ENCODE data around the gene CLEC18A. TPM values are rescaled to one million over a fixed set of nuclear protein-coding genes. Genes with fewer than 3 reads are reported as not detected.
"Not testable (repeated sequence)": the region's sequence is repeated elsewhere in the genome, so short reads cannot be mapped to it uniquely, and the experiment has no call there.

Gene CLEC18A
- total RNA-seq, 2 experiments from 2014 or later, result 0.17 to 0.19 TPM

- H3K4me3 Mint-ChIP-seq, CTCF ChIA-PET: not testable (repeated sequence)
Measured at GRCh38 chr16:69967688-69968087, 16.6 kb downstream of the CLEC18A start.

GRCh38 chr16:69968125-69968524 lies 17.0 kb downstream of the CLEC18A start:
- DNase-seq; CTCF ChIA-PET; intact Hi-C loops (cut with micrococcal nuclease); H3K27me3 Mint-ChIP-seq (ENCODE audit: low read depth); H3K4me3 Mint-ChIP-seq; H3K9me3 Mint-ChIP-seq; H3K27ac Mint-ChIP-seq; H3K36me3 Mint-ChIP-seq (ENCODE audit: low read depth); H3K4me1 Mint-ChIP-seq (ENCODE audit: low read depth): not testable (repeated sequence)

More at GRCh38 chr16:69967688-69968087, 16.6 kb downstream of the CLEC18A start:
- intact Hi-C loops (cut with micrococcal nuclease); H3K27ac Mint-ChIP-seq; H3K36me3 Mint-ChIP-seq (ENCODE audit: low read depth); H3K9me3 Mint-ChIP-seq; DNase-seq; H3K27me3 Mint-ChIP-seq (ENCODE audit: low read depth); H3K4me1 Mint-ChIP-seq (ENCODE audit: low read depth): not testable (repeated sequence)

GRCh38 chr16:69969657-69970056 lies 18.5 kb downstream of the CLEC18A start:
- H3K4me3 Mint-ChIP-seq; H3K4me1 Mint-ChIP-seq (ENCODE audit: low read depth); H3K36me3 Mint-ChIP-seq (ENCODE audit: low read depth); DNase-seq; intact Hi-C loops (cut with micrococcal nuclease); H3K27ac Mint-ChIP-seq; H3K27me3 Mint-ChIP-seq (ENCODE audit: low read depth); H3K9me3 Mint-ChIP-seq; CTCF ChIA-PET: not testable (repeated sequence)

GRCh38 chr16:69972120-69972519 lies 21.0 kb downstream of the CLEC18A start:
- H3K36me3 Mint-ChIP-seq (ENCODE audit: low read depth); intact Hi-C loops (cut with micrococcal nuclease); H3K27me3 Mint-ChIP-seq (ENCODE audit: low read depth); H3K4me3 Mint-ChIP-seq; DNase-seq; CTCF ChIA-PET; H3K27ac Mint-ChIP-seq; H3K4me1 Mint-ChIP-seq (ENCODE audit: low read depth); H3K9me3 Mint-ChIP-seq: not testable (repeated sequence)

GRCh38 chr16:69972935-69973334 lies 21.8 kb downstream of the CLEC18A start:
- H3K36me3 Mint-ChIP-seq (ENCODE audit: low read depth); H3K27ac Mint-ChIP-seq; H3K9me3 Mint-ChIP-seq; intact Hi-C loops (cut with micrococcal nuclease); H3K4me3 Mint-ChIP-seq; CTCF ChIA-PET; H3K4me1 Mint-ChIP-seq (ENCODE audit: low read depth); H3K27me3 Mint-ChIP-seq (ENCODE audit: low read depth); DNase-seq: not testable (repeated sequence)

- peak overlapping the region; percentile 62 for H3K27ac Mint-ChIP-seq
- CTCF ChIA-PET; intact Hi-C loops (cut with micrococcal nuclease); H3K36me3 Mint-ChIP-seq (ENCODE audit: low read depth); H3K27me3 Mint-ChIP-seq (ENCODE audit: low read depth); H3K9me3 Mint-ChIP-seq; H3K4me3 Mint-ChIP-seq: not testable (repeated sequence)
- peaks cover 11% of the 10 kb centered on the region for H3K4me1 Mint-ChIP-seq (ENCODE audit: low read depth)
- peak; percentile 6 for DNase-seq
Measured at GRCh38 chr16:69985196-69985595, 34.1 kb downstream of the CLEC18A start.

- intact Hi-C loops (cut with micrococcal nuclease); CTCF ChIA-PET; H3K4me3 Mint-ChIP-seq; H3K27ac Mint-ChIP-seq; H3K4me1 Mint-ChIP-seq (ENCODE audit: low read depth); H3K9me3 Mint-ChIP-seq; H3K36me3 Mint-ChIP-seq (ENCODE audit: low read depth); H3K27me3 Mint-ChIP-seq (ENCODE audit: low read depth); DNase-seq: not testable (repeated sequence)
Measured at GRCh38 chr16:69997956-69998355, 46.8 kb downstream of the CLEC18A start.

GRCh38 chr16:69999801-70000200 lies 48.7 kb downstream of the CLEC18A start:
- H3K36me3 Mint-ChIP-seq (ENCODE audit: low read depth); H3K27me3 Mint-ChIP-seq (ENCODE audit: low read depth); CTCF ChIA-PET; intact Hi-C loops (cut with micrococcal nuclease); H3K27ac Mint-ChIP-seq; H3K9me3 Mint-ChIP-seq; H3K4me1 Mint-ChIP-seq (ENCODE audit: low read depth); H3K4me3 Mint-ChIP-seq; DNase-seq: not testable (repeated sequence)

- H3K9me3 Mint-ChIP-seq; H3K4me1 Mint-ChIP-seq (ENCODE audit: low read depth); H3K36me3 Mint-ChIP-seq (ENCODE audit: low read depth); H3K27me3 Mint-ChIP-seq (ENCODE audit: low read depth); CTCF ChIA-PET; H3K27ac Mint-ChIP-seq; intact Hi-C loops (cut with micrococcal nuclease); H3K4me3 Mint-ChIP-seq; DNase-seq: not testable (repeated sequence)
Measured at GRCh38 chr16:70003511-70003910, 52.4 kb downstream of the CLEC18A start.

- H3K4me1 Mint-ChIP-seq (ENCODE audit: low read depth); H3K9me3 Mint-ChIP-seq; DNase-seq; H3K4me3 Mint-ChIP-seq; intact Hi-C loops (cut with micrococcal nuclease); CTCF ChIA-PET; H3K27me3 Mint-ChIP-seq (ENCODE audit: low read depth); H3K27ac Mint-ChIP-seq: not testable (repeated sequence)
- peaks cover 20% of the 10 kb centered on the region for H3K36me3 Mint-ChIP-seq (ENCODE audit: low read depth)
Measured at GRCh38 chr16:70008604-70009003, 57.5 kb downstream of the CLEC18A start.

GRCh38 chr16:70010615-70011014 lies 59.5 kb downstream of the CLEC18A start:
- H3K27ac Mint-ChIP-seq; H3K4me3 Mint-ChIP-seq; H3K27me3 Mint-ChIP-seq (ENCODE audit: low read depth); CTCF ChIA-PET; intact Hi-C loops (cut with micrococcal nuclease); H3K4me1 Mint-ChIP-seq (ENCODE audit: low read depth); DNase-seq; H3K9me3 Mint-ChIP-seq: not testable (repeated sequence)
- H3K36me3 Mint-ChIP-seq (ENCODE audit: low read depth), result peaks cover 20% of the 10 kb centered on the region

- CTCF ChIA-PET; H3K4me1 Mint-ChIP-seq (ENCODE audit: low read depth); H3K9me3 Mint-ChIP-seq; H3K27ac Mint-ChIP-seq; intact Hi-C loops (cut with micrococcal nuclease); DNase-seq; H3K4me3 Mint-ChIP-seq; H3K27me3 Mint-ChIP-seq (ENCODE audit: low read depth): not testable (repeated sequence)
- H3K36me3 Mint-ChIP-seq (ENCODE audit: low read depth), result peaks cover 21% of the 10 kb centered on the region
Measured at GRCh38 chr16:70011120-70011519, 60.0 kb downstream of the CLEC18A start.

GRCh38 chr16:70012354-70012753 lies 61.2 kb downstream of the CLEC18A start:
- H3K9me3 Mint-ChIP-seq; CTCF ChIA-PET; DNase-seq; H3K4me1 Mint-ChIP-seq (ENCODE audit: low read depth); H3K27ac Mint-ChIP-seq; H3K27me3 Mint-ChIP-seq (ENCODE audit: low read depth); H3K4me3 Mint-ChIP-seq; intact Hi-C loops (cut with micrococcal nuclease): not testable (repeated sequence)
- H3K36me3 Mint-ChIP-seq (ENCODE audit: low read depth), result peaks cover 22% of the 10 kb centered on the region

- H3K9me3 Mint-ChIP-seq; H3K27ac Mint-ChIP-seq; H3K4me1 Mint-ChIP-seq (ENCODE audit: low read depth); DNase-seq; H3K27me3 Mint-ChIP-seq (ENCODE audit: low read depth); CTCF ChIA-PET; H3K4me3 Mint-ChIP-seq; intact Hi-C loops (cut with micrococcal nuclease): not testable (repeated sequence)
- peaks cover 23% of the 10 kb centered on the region for H3K36me3 Mint-ChIP-seq (ENCODE audit: low read depth)
Measured at GRCh38 chr16:70012951-70013350, 61.8 kb downstream of the CLEC18A start.
